Gastrocnemius medialis (tissue), 4 donors: ENCODE results near the gene ADCY9. TPM values are rescaled to one million over a fixed set of nuclear protein-coding genes. Genes with fewer than 3 reads are reported as not detected.

Experiments
- ATAC-seq, 2 donors: fragments of 150-250 bp; one replicate each; pipeline ENCODE4 v1.9.1; 2016
- DNase-seq, 2 donors: peaks; one replicate each; pipeline ENCODE4 v3.0.0-alpha.2; 2019
- H3K27ac ChIP-seq, 4 donors: fragments of 200-600 bp; sonication (generic); 1 replicate in 1 of 4; 2 replicates in 3 of 4; pipeline ENCODE4 v1.5.1; 2016 to 2018; ENCODE audit warnings: mild to moderate bottlenecking in 2 of 4, moderate library complexity in 1 of 4
- H3K27me3 ChIP-seq, 3 donors: fragments of 200-600 bp; sonication (generic) in 2 of 3; 1 replicate in 1 of 3; 2 replicates in 2 of 3; pipeline versions ENCODE4 v1.5.1 to v1.6.0; 2016 to 2019; ENCODE audit warnings: mild to moderate bottlenecking in 1 of 3, moderate library complexity in 1 of 3
- H3K36me3 ChIP-seq, 2 donors: fragments of 200-600 bp; sonication (generic) in 1 of 2; one replicate each; pipeline ENCODE4 v1.5.1; 2017 to 2018
- H3K4me1 ChIP-seq, 2 donors: fragments of 200-600 bp; sonication (generic) in 1 of 2; one replicate each; pipeline ENCODE4 v1.5.1; 2016 to 2017; ENCODE audit warnings: mild to moderate bottlenecking in 2 of 2
- H3K4me3 ChIP-seq, 4 donors: fragments of 200-600 bp; sonication (generic) in 3 of 4; 1 replicate in 1 of 4; 2 replicates in 3 of 4; pipeline ENCODE4 v1.5.1; 2016 to 2019; ENCODE audit warnings: mild to moderate bottlenecking in 2 of 4
- H3K9me3 ChIP-seq, 3 donors: fragments of 200-600 bp; sonication (generic) in 2 of 3; 1 replicate in 1 of 3; 2 replicates in 2 of 3; pipeline ENCODE4 v1.5.1; 2016 to 2019
- CTCF ChIP-seq, 5 experiments: fragments of 450-650 bp in 3 of 5; fragments of 200-600 bp in 2 of 5; sonication (generic) in 2 of 5; IDR thresholded peaks in 4 of 5; conservative IDR thresholded peaks in 1 of 5; 1 replicate in 4 of 5; 2 replicates in 1 of 5; pipeline ENCODE4 v1.5.1; 2016 to 2019; ENCODE audit warnings: antibody characterized with exemption in 5 of 5, mild to moderate bottlenecking in 3 of 5, moderate library complexity in 3 of 5
- POLR2A ChIP-seq, 2 donors: fragments of 450-650 bp; IDR thresholded peaks; one replicate each; pipeline ENCODE4 v1.6.1; 2017; ENCODE audit warnings: antibody characterized with exemption in 2 of 2, mild to moderate bottlenecking in 2 of 2, moderate library complexity in 2 of 2
- in situ Hi-C, 4 donors: fragments of 200-750 bp; cut with MboI; loops; one replicate each; pipeline versions ENCODE4 v1.15.0 to v1.8.0; 2017; ENCODE audit warnings: low sequenced_read_pairs in 4 of 4
- intact Hi-C: fragments of 100-400 bp; cut with DNase I; formaldehyde crosslinking; loops from one replicate; pipeline ENCODE4 v1.15.1; 2023; ENCODE audit warnings: low total_unique reads
- total RNA-seq, 4 donors: library from RNA; depleted of rRNA; stranded (reverse); fragments of >200 nt; gene quantifications; one replicate each; pipeline versions ENCODE4 v1.1.0 to v1.2.3, GENCODE V29; 2016

Gene ADCY9
- total RNA-seq, 4 donors from 2014 or later, result 84.9 to 223 (median 163) TPM

GRCh38 chr16:3915426-3916260 is 200.6 kb downstream of the ADCY9 start:
- ATAC-seq, result no peak
- no peaks in the 10 kb centered on the region for H3K27me3 ChIP-seq
- intact Hi-C loops, result no loop called here
- H3K36me3 ChIP-seq, result no peaks in the 10 kb centered on the region
- H3K4me3 ChIP-seq, result no peak overlapping the region
- in situ Hi-C loops, result no loop called here
- DNase-seq, result no peak
- no peaks in the 10 kb centered on the region for H3K9me3 ChIP-seq
- TF ChIP-seq POLR2A (IDR thresholded peaks at IDR 0.05) (no peak), CTCF (IDR thresholded peaks at IDR 0.05 in 4 of 5, conservative IDR thresholded peaks at IDR 0.05 in 1 of 5) (no peak)
- no peaks in the 10 kb centered on the region for H3K4me1 ChIP-seq
- H3K27ac ChIP-seq, result no peak overlapping the region

- no peak overlapping the region for H3K4me3 ChIP-seq
- no peaks in the 10 kb centered on the region for H3K36me3 ChIP-seq
- H3K4me1 ChIP-seq, result no peaks in the 10 kb centered on the region
- H3K27me3 ChIP-seq, result no peaks in the 10 kb centered on the region
- intact Hi-C loops, result no loop called here
- no peak overlapping the region for H3K27ac ChIP-seq
- no peak for DNase-seq
- in situ Hi-C loops, result no loop called here
- H3K9me3 ChIP-seq, result no peaks in the 10 kb centered on the region
- ATAC-seq, result no peak
- no peak for TF ChIP-seq CTCF (IDR thresholded peaks at IDR 0.05 in 4 of 5, conservative IDR thresholded peaks at IDR 0.05 in 1 of 5)
- no peak for TF ChIP-seq POLR2A (IDR thresholded peaks at IDR 0.05)
These were observed 203.3 kb downstream of the ADCY9 start for GRCh38 chr16:3912897-3913296.

Other genes with a start within 250 kb of the ADCY9 start
- gene CREBBP, start 235.7 kb downstream of the ADCY9 start, total RNA-seq, result 10 to 100 TPM; 39.8 to 61.3 (median 53.5) TPM
- gene SRL, start 125.6 kb upstream of the ADCY9 start, total RNA-seq, result 100 to 1,000 TPM; 184 to 519 (median 364) TPM
- gene TFAP4, start 156.6 kb upstream of the ADCY9 start, total RNA-seq, result 1 to 10 TPM; 3.2 to 5.0 (median 4.1) TPM
- gene GLIS2, start 199.6 kb upstream of the ADCY9 start, total RNA-seq, result under 1 TPM in 3 of 4 donors, not detected in 1; 0.81 to 0.95 (median 0.95) TPM
- gene PAM16, start 234.9 kb upstream of the ADCY9 start, total RNA-seq, result 100 to 1,000 TPM; 112 to 174 (median 132) TPM